HG02884 (cell line): ENCODE data around the gene CLCN7.

Experiments used
- ATAC-seq: cut with Tn5 transposase; IDR thresholded peaks from one replicate; pipeline ENCODE4 v1.9.1; 2021; ENCODE audit warnings: mild to moderate bottlenecking, moderate library complexity; ENCODE audit not compliant: unreplicated experiment

CLCN7 gene

GRCh38 chr16:1503110-1503955 lies 28.5 kb upstream of the CLCN7 start:
- ATAC-seq = no peak

GRCh38 chr16:1502092-1503004 lies 27.5 kb upstream of the CLCN7 start:
- ATAC-seq = no peak

GRCh38 chr16:1501630-1502029 lies 26.8 kb upstream of the CLCN7 start:
- ATAC-seq = no peak

GRCh38 chr16:1500465-1501150 lies 25.8 kb upstream of the CLCN7 start:
- no peak for ATAC-seq

GRCh38 chr16:1499756-1500464 lies 25.1 kb upstream of the CLCN7 start:
- ATAC-seq = no peak

GRCh38 chr16:1498899-1499676 lies 24.3 kb upstream of the CLCN7 start:
- ATAC-seq = no peak

GRCh38 chr16:1497014-1497598 lies 22.3 kb upstream of the CLCN7 start:
- no peak for ATAC-seq

GRCh38 chr16:1496464-1496863 lies 21.6 kb upstream of the CLCN7 start:
- no peak for ATAC-seq

GRCh38 chr16:1495889-1496262 lies 21.0 kb upstream of the CLCN7 start:
- no peak for ATAC-seq

GRCh38 chr16:1495211-1495888 lies 20.5 kb upstream of the CLCN7 start:
- ATAC-seq = no peak

- ATAC-seq = no peak
These were observed 19.9 kb upstream of the CLCN7 start for GRCh38 chr16:1494711-1495110.

GRCh38 chr16:1494129-1494640 lies 19.4 kb upstream of the CLCN7 start:
- ATAC-seq = no peak

- ATAC-seq = no peak
These were observed 18.9 kb upstream of the CLCN7 start for GRCh38 chr16:1493746-1494094.

- ATAC-seq = no peak
These were observed 18.3 kb upstream of the CLCN7 start, which contains the start of gene TELO2 for GRCh38 chr16:1492923-1493745. TSS of gene TELO2 (plus strand) at chr16:1493360. CDS start at chr16:1494282, 922 bp downstream.

GRCh38 chr16:1492082-1492922 lies 17.5 kb upstream of the CLCN7 start:
- ATAC-seq = no peak

GRCh38 chr16:1491327-1491726 lies 16.5 kb upstream of the CLCN7 start:
- ATAC-seq = no peak

- no peak for ATAC-seq
These were observed 14.2 kb upstream of the CLCN7 start for GRCh38 chr16:1489077-1489476.
